OCI-LY7 (cell line): ENCODE data around the gene NLGN1. TPM values are rescaled to one million over a fixed set of nuclear protein-coding genes. Genes with fewer than 3 reads are reported as not detected.

ENCODE experiments used
- BruUV-seq: library from RNA; stranded (reverse); fragments of 400-500 nt; replicated peaks from 2 replicates; lab custom pipeline; 2021; lab: Mats Ljungman, UMichigan
- CTCF ChIA-PET: fragments of 300-600 bp; sonication (Branson Sonifier 250); formaldehyde crosslinking; loops from one replicate; lab custom pipeline; 2022; ENCODE audit warnings: antibody characterized with exemption; ENCODE audit not compliant: unreplicated experiment; lab: Charles Lee
- POLR2A ChIA-PET: fragments of 300-600 bp; sonication (Branson Sonifier 250); formaldehyde crosslinking; loops from one replicate; lab custom pipeline; 2022; ENCODE audit warnings: antibody characterized with exemption; lab: Charles Lee
- DNase-seq: peaks from one replicate; pipeline ENCODE4 v3.0.0-alpha.2; 2015; ENCODE audit warnings: low spot score
- H2AFZ ChIP-seq: fragments of 200-600 bp; sonication (generic), shearing (Covaris generic); 2 replicates; pipeline ENCODE4 v1.6.1; 2014; ENCODE audit warnings: mild to moderate bottlenecking, antibody characterized with exemption, low read length, moderate library complexity
- H3K27ac ChIP-seq: fragments of 200-600 bp; sonication (generic); 2 replicates; pipeline ENCODE4 v1.5.1; 2014; ENCODE audit warnings: mixed run types, low read depth, mild to moderate bottlenecking, moderate library complexity, low read length, inconsistent platforms; ENCODE audit not compliant: poor library complexity, severe bottlenecking
- H3K36me3 ChIP-seq: fragments of 200-600 bp; sonication (generic); 2 replicates; pipeline ENCODE4 v1.6.1; 2014; ENCODE audit warnings: mild to moderate bottlenecking, antibody characterized with exemption, low read length, moderate library complexity, mixed read lengths; ENCODE audit not compliant: insufficient read depth
- H3K4me1 ChIP-seq: fragments of 200-600 bp; sonication (generic); 2 replicates; pipeline ENCODE4 v1.5.1; 2014; ENCODE audit warnings: mild to moderate bottlenecking, low read length; ENCODE audit not compliant: insufficient read depth, poor library complexity, severe bottlenecking
- H3K4me2 ChIP-seq: fragments of 200-600 bp; sonication (generic); 2 replicates; pipeline ENCODE4 v1.6.1; 2014; ENCODE audit warnings: mild to moderate bottlenecking, low read length
- H3K4me3 ChIP-seq: fragments of 200-600 bp; sonication (generic); 2 replicates; pipeline ENCODE4 v1.5.1; 2014; ENCODE audit warnings: mild to moderate bottlenecking, low read depth, low read length; ENCODE audit not compliant: poor library complexity, severe bottlenecking
- H3K79me2 ChIP-seq: fragments of 200-600 bp; sonication (generic); 2 replicates; pipeline ENCODE4 v1.6.1; 2016; ENCODE audit warnings: low read depth, mild to moderate bottlenecking, low read length, moderate library complexity, mixed read lengths; ENCODE audit not compliant: insufficient read depth
- H3K9me2 ChIP-seq: fragments of 200-600 bp; sonication (generic); 2 replicates; pipeline ENCODE4 v1.6.1; 2016; ENCODE audit warnings: mild to moderate bottlenecking, low read length, mixed read lengths; ENCODE audit not compliant: insufficient read depth
- H3K9me3 ChIP-seq: fragments of 200-600 bp; sonication (generic); 2 replicates; pipeline ENCODE4 v1.6.1; 2014; ENCODE audit warnings: mild to moderate bottlenecking, mixed run types, low read length, mixed read lengths
- H4K20me1 ChIP-seq: fragments of 200-600 bp; sonication (generic); 2 replicates; pipeline ENCODE4 v1.6.1; 2014; ENCODE audit warnings: mild to moderate bottlenecking, antibody characterized with exemption, low read length, moderate library complexity, mixed read lengths; ENCODE audit not compliant: insufficient read depth
- CTCF ChIP-seq: fragments of 200-600 bp; sonication (generic); conservative IDR thresholded peaks from 2 replicates; pipeline ENCODE4 v1.5.1; 2014; ENCODE audit warnings: mild to moderate bottlenecking, antibody characterized with exemption, low read length, moderate library complexity, mixed read lengths
- EZH2phosphoT487 ChIP-seq: fragments of 200-600 bp; sonication (generic); IDR thresholded peaks from 2 replicates; pipeline ENCODE4 v1.6.1; 2018; ENCODE audit warnings: low read depth, borderline replicate concordance, mild to moderate bottlenecking, mixed run types, antibody characterized with exemption, low read length, moderate library complexity, mixed read lengths
- intact Hi-C: fragments of 100-400 bp; cut with micrococcal nuclease; formaldehyde crosslinking; loops from one replicate; pipeline ENCODE4 v1.10.0; 2022; ENCODE audit not compliant: unreplicated experiment
- total RNA-seq, 2 experiments: library from RNA; depleted of rRNA in 1 of 2; stranded (reverse); fragments of >200 nt in 1 of 2; shearing (Covaris generic) in 1 of 2; gene quantifications; 2 replicates each; pipeline ENCODE4 v1.2.3, GENCODE V29; 2014 to 2022

The NLGN1 gene
- total RNA-seq, 2 experiments from 2014 or later = not detected

GRCh38 chr3:173846584-173846983, 449.0 kb downstream of the NLGN1 start:
- no peak for TF ChIP-seq CTCF
- TF ChIP-seq EZH2phosphoT487 = no peak

GRCh38 chr3:173849489-173849888, 451.9 kb downstream of the NLGN1 start:
- no peak overlapping the region for H3K27ac ChIP-seq

More at GRCh38 chr3:173846584-173846983, 449.0 kb downstream of the NLGN1 start:
- H3K4me1 ChIP-seq = no peaks in the 10 kb centered on the region
- intact Hi-C loops = no loop called here
- H3K79me2 ChIP-seq = no peaks in the 10 kb centered on the region
- DNase-seq = no peak
- H3K9me2 ChIP-seq = no peaks in the 10 kb centered on the region
- ChIA-PET POLR2A (interaction anchor here (0.6 to 0.9 kb wide), 2 partner anchors 51 to 1657 kb away, joined by 3 to 4 read pairs; no protein-coding TSS in a partner anchor), CTCF (no interaction called here)
- no peak overlapping the region for H3K4me2 ChIP-seq
- no peaks in the 10 kb centered on the region for H3K36me3 ChIP-seq
- no TSS peak for BruUV-seq
- H3K4me3 ChIP-seq = no peak overlapping the region
- H3K27ac ChIP-seq = no peak overlapping the region
- no peaks in the 10 kb centered on the region for H4K20me1 ChIP-seq
- H3K9me3 ChIP-seq = no peaks in the 10 kb centered on the region
- no peak overlapping the region for H2AFZ ChIP-seq

More at GRCh38 chr3:173849489-173849888, 451.9 kb downstream of the NLGN1 start:
- BruUV-seq = no TSS peak
- CTCF ChIA-PET = no interaction called here
- TF ChIP-seq CTCF = no peak
- TF ChIP-seq EZH2phosphoT487 = no peak
- DNase-seq = no peak
- Histone ChIP-seq H3K79me2 (no peaks in the 10 kb centered on the region), H3K9me3 (no peaks in the 10 kb centered on the region), H2AFZ (no peak overlapping the region), H3K4me2 (no peak overlapping the region), H3K9me2 (no peaks in the 10 kb centered on the region), H3K4me3 (no peak overlapping the region), H3K36me3 (no peaks in the 10 kb centered on the region), H3K4me1 (no peaks in the 10 kb centered on the region), H4K20me1 (no peaks in the 10 kb centered on the region)
- intact Hi-C loops = no loop called here
- POLR2A ChIA-PET = interaction anchor here (1.6 kb wide), 1 partner anchor 21 kb away, joined by 3 read pairs; no protein-coding TSS in a partner anchor
